ENCODE measurements around the gene HOXB4.

Gene HOXB4

DNA sequence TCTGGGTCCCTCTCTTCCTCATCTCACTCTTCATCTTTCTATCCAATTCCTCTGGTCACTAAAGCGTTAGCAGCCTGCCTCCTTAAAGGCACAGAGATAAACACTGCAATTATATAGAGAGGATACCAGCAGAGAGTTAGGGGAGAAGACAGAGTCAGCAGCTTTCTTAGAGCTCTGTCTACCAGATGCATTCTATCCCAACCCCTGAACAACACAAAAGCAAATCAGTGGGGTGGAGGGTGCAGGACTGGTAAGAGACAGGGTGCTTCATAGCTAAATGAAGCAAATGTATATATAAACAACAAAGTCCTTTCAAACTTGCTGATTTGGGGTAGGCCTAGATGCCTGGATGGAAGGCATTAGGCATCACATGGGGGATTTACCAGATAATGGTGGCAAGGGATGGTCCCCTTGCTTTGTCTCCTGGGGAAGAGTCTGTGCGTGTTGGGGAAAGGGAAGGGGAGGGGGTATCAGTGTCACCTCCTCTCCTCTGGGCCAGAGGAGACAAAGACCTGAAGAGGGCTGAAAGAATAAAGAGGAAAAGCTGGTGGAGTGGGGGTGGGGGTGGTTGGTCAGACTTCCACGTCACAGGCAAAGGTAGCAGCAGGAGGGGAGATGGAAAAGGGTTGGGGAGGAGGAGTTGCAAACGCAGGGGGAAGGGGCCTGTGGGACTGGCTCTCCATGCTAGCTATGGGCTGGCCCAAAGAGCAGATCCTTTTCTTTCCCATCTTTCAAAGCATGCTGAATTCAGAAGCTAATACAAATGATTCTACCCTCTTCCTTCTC, 12.0 kb downstream of the HOXB4 start:
- TF ChIP-seq TAF1 (IDR thresholded peaks at IDR 0.05; ENCODE audit: borderline replicate concordance, insufficient read depth, low read length) (no peak), SIN3A (IDR thresholded peaks at IDR 0.05; ENCODE audit: borderline replicate concordance, insufficient read depth, low read length) (no peak), POLR2AphosphoS5 (IDR thresholded peaks at IDR 0.05; ENCODE audit: low read depth, low read length) (no peak), FOXP2 (optimal IDR thresholded peaks at IDR 0.05; ENCODE audit: borderline replicate concordance, extremely low read depth, extremely low read length, insufficient read depth) (no peak)
- TF ChIP-seq, protein P1, sequence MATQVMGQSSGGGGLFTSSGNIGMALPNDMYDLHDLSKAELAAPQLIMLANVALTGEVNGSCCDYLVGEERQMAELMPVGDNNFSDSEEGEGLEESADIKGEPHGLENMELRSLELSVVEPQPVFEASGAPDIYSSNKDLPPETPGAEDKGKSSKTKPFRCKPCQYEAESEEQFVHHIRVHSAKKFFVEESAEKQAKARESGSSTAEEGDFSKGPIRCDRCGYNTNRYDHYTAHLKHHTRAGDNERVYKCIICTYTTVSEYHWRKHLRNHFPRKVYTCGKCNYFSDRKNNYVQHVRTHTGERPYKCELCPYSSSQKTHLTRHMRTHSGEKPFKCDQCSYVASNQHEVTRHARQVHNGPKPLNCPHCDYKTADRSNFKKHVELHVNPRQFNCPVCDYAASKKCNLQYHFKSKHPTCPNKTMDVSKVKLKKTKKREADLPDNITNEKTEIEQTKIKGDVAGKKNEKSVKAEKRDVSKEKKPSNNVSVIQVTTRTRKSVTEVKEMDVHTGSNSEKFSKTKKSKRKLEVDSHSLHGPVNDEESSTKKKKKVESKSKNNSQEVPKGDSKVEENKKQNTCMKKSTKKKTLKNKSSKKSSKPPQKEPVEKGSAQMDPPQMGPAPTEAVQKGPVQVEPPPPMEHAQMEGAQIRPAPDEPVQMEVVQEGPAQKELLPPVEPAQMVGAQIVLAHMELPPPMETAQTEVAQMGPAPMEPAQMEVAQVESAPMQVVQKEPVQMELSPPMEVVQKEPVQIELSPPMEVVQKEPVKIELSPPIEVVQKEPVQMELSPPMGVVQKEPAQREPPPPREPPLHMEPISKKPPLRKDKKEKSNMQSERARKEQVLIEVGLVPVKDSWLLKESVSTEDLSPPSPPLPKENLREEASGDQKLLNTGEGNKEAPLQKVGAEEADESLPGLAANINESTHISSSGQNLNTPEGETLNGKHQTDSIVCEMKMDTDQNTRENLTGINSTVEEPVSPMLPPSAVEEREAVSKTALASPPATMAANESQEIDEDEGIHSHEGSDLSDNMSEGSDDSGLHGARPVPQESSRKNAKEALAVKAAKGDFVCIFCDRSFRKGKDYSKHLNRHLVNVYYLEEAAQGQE (IDR thresholded peaks at IDR 0.05; ENCODE audit: insufficient read depth in 1 of 2, low read depth in 2 of 2, low read length in 2 of 2), result no peak

DNA sequence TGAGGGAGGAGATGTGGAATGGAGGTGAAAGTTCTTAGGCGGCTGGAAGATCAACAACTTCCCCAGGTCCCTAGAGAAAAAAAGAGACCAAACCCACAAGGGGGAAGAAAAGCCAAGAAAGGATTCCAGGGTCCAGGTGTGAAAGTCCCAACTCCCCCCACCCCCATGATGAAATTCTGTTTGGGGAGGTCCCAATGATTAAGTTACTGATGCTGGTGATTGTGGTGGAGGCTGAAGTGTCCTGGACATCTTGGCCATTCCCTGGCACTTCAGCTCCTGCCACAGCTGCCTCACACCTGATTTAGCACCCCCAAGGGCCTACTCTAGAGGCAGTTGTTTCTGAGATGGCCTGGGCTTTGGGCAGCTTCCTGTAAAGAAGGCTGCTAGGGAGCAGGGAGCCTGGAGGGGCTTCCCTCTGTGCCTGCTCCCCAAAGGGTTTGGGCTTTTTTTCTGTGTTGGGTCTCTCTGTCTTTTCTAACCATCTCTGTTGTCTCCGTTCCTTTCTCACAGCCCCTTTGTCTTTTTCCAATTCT, 13.1 kb downstream of the HOXB4 start:
- TF ChIP-seq FOXP2 (optimal IDR thresholded peaks at IDR 0.05; ENCODE audit: borderline replicate concordance, extremely low read depth, extremely low read length, insufficient read depth) (no peak), POLR2AphosphoS5 (IDR thresholded peaks at IDR 0.05; ENCODE audit: low read depth, low read length) (no peak), SIN3A (IDR thresholded peaks at IDR 0.05; ENCODE audit: borderline replicate concordance, insufficient read depth, low read length) (no peak), TAF1 (IDR thresholded peaks at IDR 0.05; ENCODE audit: borderline replicate concordance, insufficient read depth, low read length) (no peak)
- TF ChIP-seq, protein P1 (IDR thresholded peaks at IDR 0.05; ENCODE audit: insufficient read depth in 1 of 2, low read depth in 2 of 2, low read length in 2 of 2), result no peak

DNA sequence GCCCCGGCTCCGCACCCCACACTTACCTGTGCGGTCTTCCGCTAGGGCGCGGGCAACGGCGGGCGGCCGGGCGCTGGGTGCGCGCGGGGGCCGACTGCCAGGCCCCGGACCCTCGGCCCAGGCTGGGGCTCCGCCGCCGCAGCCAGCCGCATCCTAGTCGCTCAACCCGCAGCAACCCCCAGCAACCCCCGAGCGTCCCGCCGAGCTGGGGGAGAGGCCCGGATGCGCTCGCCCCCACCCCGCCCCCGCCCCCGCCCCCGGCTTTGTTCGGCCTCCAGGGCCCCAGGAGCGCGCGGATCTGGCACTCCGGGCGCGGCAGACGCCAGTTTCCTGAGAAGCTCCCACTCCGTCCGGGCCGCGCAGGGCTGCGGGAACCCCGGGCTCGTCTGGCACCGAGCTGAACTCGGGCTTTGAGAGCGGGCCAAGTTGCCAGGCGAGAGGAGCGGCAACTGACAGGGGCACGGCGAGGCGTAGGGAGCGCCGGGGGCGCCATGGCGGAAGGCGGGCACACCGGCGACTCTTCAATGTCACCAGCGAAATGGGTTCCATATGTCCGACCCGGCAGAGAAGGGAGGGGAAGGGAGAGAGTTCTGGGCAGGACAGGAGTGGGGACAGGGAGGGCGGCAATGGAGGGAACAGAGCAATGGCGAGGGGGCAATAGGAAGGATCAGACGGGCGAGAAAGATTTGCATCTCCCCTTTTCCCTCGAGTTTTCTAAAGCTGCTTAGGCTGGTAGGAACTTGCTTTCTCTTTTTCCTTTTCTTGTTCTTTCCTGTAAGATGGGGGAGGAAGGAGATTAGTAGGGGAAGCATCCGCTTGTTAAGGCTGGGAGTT, 13.7 kb downstream of the HOXB4 start:
- TF ChIP-seq FOXP2 (optimal IDR thresholded peaks at IDR 0.05; ENCODE audit: borderline replicate concordance, extremely low read depth, extremely low read length, insufficient read depth) (no peak), TAF1 (IDR thresholded peaks at IDR 0.05; ENCODE audit: borderline replicate concordance, insufficient read depth, low read length) (no peak), POLR2AphosphoS5 (IDR thresholded peaks at IDR 0.05; ENCODE audit: low read depth, low read length) (no peak), SIN3A (IDR thresholded peaks at IDR 0.05; ENCODE audit: borderline replicate concordance, insufficient read depth, low read length) (no peak)

DNA sequence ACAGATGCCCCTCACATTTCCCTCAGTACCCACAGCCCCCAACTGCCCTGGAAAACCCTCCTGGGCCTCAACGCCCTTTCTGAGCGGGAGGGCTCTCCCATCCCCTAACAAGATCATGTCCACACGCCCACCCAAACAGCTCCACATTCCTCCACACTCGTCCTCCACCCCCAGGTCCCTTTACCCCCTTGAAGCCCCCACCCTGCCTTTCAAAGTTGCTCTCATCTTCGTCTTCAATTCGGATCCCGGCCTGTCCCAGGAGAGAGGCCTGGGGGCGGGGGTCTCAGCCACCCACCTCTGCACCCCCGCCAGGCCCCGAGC, 14.3 kb downstream of the HOXB4 start:
- TF ChIP-seq TAF1 (IDR thresholded peaks at IDR 0.05; ENCODE audit: borderline replicate concordance, insufficient read depth, low read length), result no peak

DNA sequence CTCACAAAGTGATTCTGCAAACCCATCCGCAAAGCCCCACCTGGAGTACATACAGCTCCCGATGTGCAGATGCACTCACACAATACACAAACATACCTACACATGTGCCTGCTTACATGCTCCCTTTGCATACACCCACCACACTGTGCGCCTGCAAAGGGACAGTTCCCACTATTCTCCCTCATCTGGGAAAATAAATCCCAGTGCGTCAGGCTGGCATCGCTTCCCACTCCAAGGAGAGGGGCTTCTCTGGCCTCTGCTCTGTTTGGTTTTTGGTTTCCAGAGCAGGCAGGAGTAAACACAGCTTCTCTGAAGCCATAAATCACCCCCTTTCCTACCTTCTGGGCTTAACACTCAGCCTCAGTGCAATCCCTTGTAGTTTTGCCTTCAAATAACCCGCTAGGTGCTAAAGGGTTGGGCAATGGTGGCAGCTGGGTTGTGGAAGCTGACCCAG, 14.7 kb downstream of the HOXB4 start:
- TF ChIP-seq SIN3A (IDR thresholded peaks at IDR 0.05; ENCODE audit: borderline replicate concordance, insufficient read depth, low read length) (no peak), FOXP2 (optimal IDR thresholded peaks at IDR 0.05; ENCODE audit: borderline replicate concordance, extremely low read depth, extremely low read length, insufficient read depth) (no peak), POLR2AphosphoS5 (IDR thresholded peaks at IDR 0.05; ENCODE audit: low read depth, low read length) (no peak), TAF1 (IDR thresholded peaks at IDR 0.05; ENCODE audit: borderline replicate concordance, insufficient read depth, low read length) (no peak)
- TF ChIP-seq, protein P1 (IDR thresholded peaks at IDR 0.05; ENCODE audit: insufficient read depth in 1 of 2, low read depth in 2 of 2, low read length in 2 of 2), result no peak
